Lower lobe of right lung (tissue), 2 donors: ENCODE data around the gene LTBP1. TPM values are rescaled to one million over a fixed set of nuclear protein-coding genes. Genes with fewer than 3 reads are reported as not detected.
"Not testable (repeated sequence)": the region's sequence is repeated elsewhere in the genome, so short reads cannot be mapped to it uniquely, and the experiment has no call there.

Experiments used
- ATAC-seq, 2 donors: fragments of 200-7000 bp; cut with Tn5 transposase; one replicate each; pipeline ENCODE4 v1.9.1; 2020 to 2022; ENCODE audit warnings: mild to moderate bottlenecking in 2 of 2, moderate library complexity in 2 of 2
- DNase-seq: peaks from one replicate; pipeline ENCODE4 v3.0.0-alpha.2; 2020
- H3K27ac ChIP-seq: fragments of 200-600 bp; one replicate; pipeline ENCODE4 v1.8.0; 2022
- H3K27me3 ChIP-seq: fragments of 200-600 bp; one replicate; pipeline ENCODE4 v1.8.0; 2022; ENCODE audit warnings: low read depth
- H3K36me3 ChIP-seq: fragments of 200-600 bp; one replicate; pipeline ENCODE4 v1.8.0; 2022; ENCODE audit warnings: mild to moderate bottlenecking
- H3K4me1 ChIP-seq: fragments of 200-600 bp; one replicate; pipeline ENCODE4 v1.8.0; 2022
- H3K4me3 ChIP-seq: fragments of 200-600 bp; one replicate; pipeline ENCODE4 v1.8.0; 2022; ENCODE audit warnings: mild to moderate bottlenecking
- H3K9me3 ChIP-seq: fragments of 200-600 bp; one replicate; pipeline ENCODE4 v1.8.0; 2022
- intact Hi-C: fragments of 100-400 bp; cut with DNase I; formaldehyde crosslinking; loops from one replicate; pipeline ENCODE4 v1.11.0; 2022
- total RNA-seq: library from RNA; stranded (reverse); fragmentation: NEBNext Ultra II Directional; extraction: Animal tissue kit (Norgen Biotek cat#: 25700); gene quantifications from one replicate; pipeline ENCODE4 v1.2.1, GENCODE V29; 2021
- TF ChIP-seq, protein P1 (sequence below): fragments of 200-600 bp; IDR thresholded peaks from one replicate; pipeline ENCODE4 v1.8.0; 2022; ENCODE audit warnings: antibody characterized with exemption, mild to moderate bottlenecking
- donor health status: DM: no; HTN: yes; CAD: no; lungs with severe emphysema.

The LTBP1 gene
- total RNA-seq, 1 donor from 2014 or later: 34.7 TPM

DNA sequence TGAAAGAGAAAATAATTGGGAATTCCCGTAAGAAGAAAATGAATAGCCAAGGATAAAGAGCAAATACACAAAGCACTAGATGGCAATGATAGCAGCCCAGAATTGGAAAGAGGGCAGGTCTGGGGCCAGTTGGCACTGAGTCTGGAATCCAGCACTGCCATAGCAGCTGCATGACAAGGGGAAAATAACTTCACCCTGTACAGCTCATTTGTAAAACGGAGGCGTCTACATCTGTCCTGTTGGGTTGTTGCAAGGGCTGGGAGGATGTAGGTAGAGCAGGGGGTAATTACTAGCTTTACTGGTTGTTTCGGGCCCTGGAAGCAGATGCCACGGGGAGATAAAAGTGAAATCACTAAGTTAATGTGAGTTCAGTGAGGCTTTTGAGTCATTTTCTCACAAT, 419.7 kb downstream of the LTBP1 start:
- Histone ChIP-seq H3K4me3 (no peak overlapping the region), H3K27ac (no peak overlapping the region), H3K9me3 (no peaks in the 10 kb centered on the region), H3K36me3 (no peaks in the 10 kb centered on the region), H3K4me1 (no peaks in the 10 kb centered on the region), H3K27me3 (no peaks in the 10 kb centered on the region)
- DNase-seq: no peak
- intact Hi-C loops: no loop called here
- ATAC-seq: peak in 1 of 2 donors; percentile 23
- TF ChIP-seq, protein P1, sequence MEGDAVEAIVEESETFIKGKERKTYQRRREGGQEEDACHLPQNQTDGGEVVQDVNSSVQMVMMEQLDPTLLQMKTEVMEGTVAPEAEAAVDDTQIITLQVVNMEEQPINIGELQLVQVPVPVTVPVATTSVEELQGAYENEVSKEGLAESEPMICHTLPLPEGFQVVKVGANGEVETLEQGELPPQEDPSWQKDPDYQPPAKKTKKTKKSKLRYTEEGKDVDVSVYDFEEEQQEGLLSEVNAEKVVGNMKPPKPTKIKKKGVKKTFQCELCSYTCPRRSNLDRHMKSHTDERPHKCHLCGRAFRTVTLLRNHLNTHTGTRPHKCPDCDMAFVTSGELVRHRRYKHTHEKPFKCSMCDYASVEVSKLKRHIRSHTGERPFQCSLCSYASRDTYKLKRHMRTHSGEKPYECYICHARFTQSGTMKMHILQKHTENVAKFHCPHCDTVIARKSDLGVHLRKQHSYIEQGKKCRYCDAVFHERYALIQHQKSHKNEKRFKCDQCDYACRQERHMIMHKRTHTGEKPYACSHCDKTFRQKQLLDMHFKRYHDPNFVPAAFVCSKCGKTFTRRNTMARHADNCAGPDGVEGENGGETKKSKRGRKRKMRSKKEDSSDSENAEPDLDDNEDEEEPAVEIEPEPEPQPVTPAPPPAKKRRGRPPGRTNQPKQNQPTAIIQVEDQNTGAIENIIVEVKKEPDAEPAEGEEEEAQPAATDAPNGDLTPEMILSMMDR: no peak

DNA sequence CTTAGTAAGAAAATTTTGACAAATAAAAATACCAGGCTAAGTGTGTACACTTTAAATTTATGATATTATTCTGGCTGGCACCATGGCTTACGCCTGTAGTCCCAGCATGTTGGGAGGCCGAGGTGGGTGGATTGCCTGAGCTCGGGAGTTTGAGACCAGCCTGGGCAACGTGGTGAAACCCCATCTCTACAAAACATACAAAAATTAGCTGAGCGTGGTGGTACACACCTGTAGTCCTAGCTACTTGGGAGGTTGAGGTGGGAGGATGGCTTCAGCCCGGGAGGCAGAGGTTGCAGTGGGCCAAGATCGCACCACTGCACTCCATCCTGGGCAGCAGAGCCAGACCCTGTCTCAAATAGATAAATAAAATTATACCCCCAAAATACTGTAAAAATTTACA, 421.8 kb downstream of the LTBP1 start:
- H3K9me3 ChIP-seq, intact Hi-C loops, ATAC-seq, H3K27me3 ChIP-seq, H3K4me3 ChIP-seq, DNase-seq, H3K36me3 ChIP-seq, H3K27ac ChIP-seq, H3K4me1 ChIP-seq: not testable (repeated sequence)

DNA sequence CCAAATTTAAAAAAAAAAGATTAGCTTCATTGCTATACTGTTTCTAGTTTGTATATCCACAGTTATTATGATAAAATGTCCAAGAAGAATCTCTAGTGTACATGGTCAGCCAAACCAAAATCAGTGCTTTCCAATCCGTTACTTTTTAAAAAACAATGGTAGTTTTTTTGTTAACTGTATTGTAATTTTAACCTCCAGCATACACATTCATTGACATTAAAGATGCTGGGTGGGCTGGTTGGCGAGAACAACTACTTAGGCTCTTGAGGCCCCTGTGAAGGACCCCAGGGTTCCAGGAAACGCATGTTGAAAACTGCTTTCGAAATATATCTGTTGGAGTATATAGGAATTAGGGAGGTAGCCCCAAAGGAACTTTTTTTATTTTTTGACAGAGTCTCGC, 422.4 kb downstream of the LTBP1 start:
- TF ChIP-seq, protein P1: no peak
- no peaks in the 10 kb centered on the region for H3K4me1 ChIP-seq
- ATAC-seq: no peak
- no peaks in the 10 kb centered on the region for H3K36me3 ChIP-seq
- DNase-seq: no peak
- no peaks in the 10 kb centered on the region for H3K9me3 ChIP-seq
- H3K27me3 ChIP-seq: no peaks in the 10 kb centered on the region
- no peak overlapping the region for H3K4me3 ChIP-seq
- intact Hi-C loops: no loop called here
- H3K27ac ChIP-seq: no peak overlapping the region

DNA sequence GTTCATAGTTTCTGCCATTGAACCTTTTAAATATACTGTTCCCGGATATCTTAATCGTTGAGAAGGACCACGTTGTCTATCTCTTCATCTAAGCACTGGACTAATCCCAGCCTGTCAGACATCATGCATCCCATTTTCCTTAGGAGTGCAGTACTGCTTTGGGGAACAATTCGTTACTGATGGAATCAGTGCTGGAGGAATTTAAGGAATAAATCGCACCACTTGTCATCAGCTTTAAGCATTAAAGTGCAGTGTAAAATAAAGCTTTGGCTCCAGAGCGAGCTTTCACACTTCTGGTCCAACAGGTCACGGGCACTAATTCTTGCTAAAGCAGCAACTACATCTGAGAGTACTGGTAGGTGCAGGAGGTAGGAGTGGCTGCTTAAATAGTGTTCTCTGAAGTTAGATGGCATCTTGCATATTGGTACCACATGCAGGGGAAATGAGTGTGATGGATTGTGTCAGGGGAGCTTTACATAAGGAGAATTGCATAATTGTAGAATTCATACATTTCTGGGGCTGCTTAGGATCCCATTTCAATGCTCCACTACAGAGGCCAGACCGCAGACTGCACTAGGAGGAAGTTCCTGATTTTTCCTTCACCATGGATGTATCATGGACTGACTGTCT, 424.0 kb downstream of the LTBP1 start:
- ATAC-seq: no peak
- no peak for DNase-seq
- H3K27me3 ChIP-seq: no peaks in the 10 kb centered on the region
- TF ChIP-seq, protein P1: no peak
- H3K36me3 ChIP-seq: no peaks in the 10 kb centered on the region
- no peak overlapping the region for H3K27ac ChIP-seq
- intact Hi-C loops: no loop called here
- no peaks in the 10 kb centered on the region for H3K4me1 ChIP-seq
- H3K9me3 ChIP-seq: no peaks in the 10 kb centered on the region
- no peak overlapping the region for H3K4me3 ChIP-seq

DNA sequence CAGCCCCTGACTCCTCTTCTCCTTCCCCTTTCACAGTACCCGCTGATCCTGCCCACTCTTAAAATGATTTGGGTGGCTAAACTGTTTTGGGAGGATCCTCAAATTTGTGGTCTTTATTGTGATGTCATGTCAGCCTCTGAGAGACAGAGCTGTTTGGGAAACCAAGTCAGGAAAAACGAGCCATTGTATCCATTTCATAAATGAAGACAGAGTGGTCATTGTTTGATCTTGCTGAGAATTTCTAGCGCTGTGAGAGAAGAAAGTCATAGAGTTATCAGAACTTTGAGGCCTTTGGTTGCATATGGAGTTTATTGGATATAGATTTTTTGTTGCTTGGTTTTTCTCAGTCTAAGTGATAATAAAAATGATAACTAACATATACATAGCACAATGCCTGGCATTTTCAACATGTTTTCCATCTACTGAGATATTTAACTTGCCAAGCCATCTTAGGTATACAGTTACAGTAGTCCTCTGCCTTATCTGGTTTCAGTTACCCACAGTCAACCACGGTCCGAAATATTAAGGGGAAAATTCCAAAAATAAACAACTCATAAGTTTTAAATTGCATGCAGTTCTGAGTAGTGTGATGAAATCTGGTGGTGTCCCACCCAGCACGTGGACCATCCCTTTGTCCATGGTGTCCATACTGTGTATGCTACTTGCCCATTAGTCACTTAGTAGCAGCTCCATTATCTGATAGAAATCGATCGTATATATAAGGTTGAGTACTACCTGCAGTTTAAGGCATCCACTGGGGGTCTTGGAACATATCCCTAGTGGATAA, 424.7 kb downstream of the LTBP1 start:
- H3K4me3 ChIP-seq: no peak overlapping the region
- intact Hi-C loops: no loop called here
- H3K27me3 ChIP-seq: no peaks in the 10 kb centered on the region
- no peaks in the 10 kb centered on the region for H3K4me1 ChIP-seq
- TF ChIP-seq, protein P1: no peak
- DNase-seq (no peak), ATAC-seq (no peak)
- no peaks in the 10 kb centered on the region for H3K36me3 ChIP-seq
- no peaks in the 10 kb centered on the region for H3K9me3 ChIP-seq
- no peak overlapping the region for H3K27ac ChIP-seq

DNA sequence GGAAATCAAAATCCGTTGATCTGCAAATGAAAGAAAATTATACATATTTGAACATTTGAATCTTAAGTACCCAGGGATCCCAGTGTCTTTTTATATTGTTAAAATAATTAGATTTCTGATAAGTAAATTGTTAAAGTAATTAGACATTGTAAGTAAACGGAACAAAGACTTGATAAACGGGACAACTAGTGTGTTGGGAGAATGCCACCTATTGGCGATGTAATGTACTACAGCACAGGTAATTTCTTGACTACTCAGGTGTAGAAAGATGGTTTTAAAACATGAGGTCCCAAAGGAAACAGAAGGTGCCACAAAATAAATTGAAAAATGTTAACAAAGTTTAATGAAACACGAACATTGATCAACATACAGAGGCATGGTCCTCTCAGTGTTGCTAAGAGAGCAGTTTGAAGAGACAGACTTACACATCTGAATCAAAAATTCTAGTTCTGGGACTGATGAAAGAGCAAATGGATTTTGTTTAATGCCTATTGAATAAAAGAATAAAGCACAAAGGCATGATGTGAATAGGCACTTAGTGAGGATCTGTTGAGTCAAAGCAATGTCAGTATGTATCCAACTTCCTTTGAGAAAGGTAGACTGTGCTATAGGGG, 426.3 kb downstream of the LTBP1 start:
- TF ChIP-seq, protein P1: peak; percentile 79
- intact Hi-C loops: no loop called here
- peak in 1 of 2 donors; percentile 62 for ATAC-seq

More for the DNA sequence above, 426.3 kb downstream of the LTBP1 start:
- Histone ChIP-seq H3K36me3 (no peaks in the 10 kb centered on the region), H3K27me3 (no peaks in the 10 kb centered on the region), H3K27ac (no peak overlapping the region), H3K4me3 (no peak overlapping the region), H3K9me3 (no peaks in the 10 kb centered on the region), H3K4me1 (no peaks in the 10 kb centered on the region)
- DNase-seq: no peak
